Measurements from ENCODE around the gene MED31. TPM values are rescaled to one million over a fixed set of nuclear protein-coding genes. Genes with fewer than 3 reads are reported as not detected.
"Not testable (repeated sequence)": the region's sequence is repeated elsewhere in the genome, so short reads cannot be mapped to it uniquely, and the experiment has no call there.

MED31 gene
- total RNA-seq, 1 experiment from 2014 or later = 36.5 TPM

GRCh38 chr17:6626616-6627015 is 24.8 kb downstream of the MED31 start:
- DNase-seq (ENCODE audit: low read depth) = no peak

GRCh38 chr17:6623941-6624340 is 27.5 kb downstream of the MED31 start:
- no peak for DNase-seq (ENCODE audit: low read depth)

DNA sequence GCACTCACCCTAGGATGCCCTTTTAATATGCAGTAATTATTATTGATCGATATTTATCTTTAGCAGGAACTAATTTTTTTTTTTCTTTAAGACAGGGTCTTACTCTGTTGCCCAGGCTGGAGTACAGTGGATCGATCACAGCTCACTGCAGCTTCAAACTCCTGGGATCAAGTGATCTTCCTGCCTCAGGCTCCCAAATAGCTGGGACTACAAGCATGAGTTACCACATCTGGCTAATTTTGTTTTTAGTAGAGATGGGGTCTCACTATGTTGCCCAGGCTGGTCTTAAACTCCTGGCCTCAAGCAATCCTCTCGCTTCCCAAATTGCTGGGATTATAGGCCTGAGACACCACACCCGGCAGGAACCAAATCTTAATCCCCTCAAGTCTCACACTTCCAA is 40.2 kb downstream of the MED31 start:
- no peak for DNase-seq (ENCODE audit: low read depth)

GRCh38 chr17:6610011-6610410 is 41.4 kb downstream of the MED31 start:
- no peak for DNase-seq (ENCODE audit: low read depth)

DNA sequence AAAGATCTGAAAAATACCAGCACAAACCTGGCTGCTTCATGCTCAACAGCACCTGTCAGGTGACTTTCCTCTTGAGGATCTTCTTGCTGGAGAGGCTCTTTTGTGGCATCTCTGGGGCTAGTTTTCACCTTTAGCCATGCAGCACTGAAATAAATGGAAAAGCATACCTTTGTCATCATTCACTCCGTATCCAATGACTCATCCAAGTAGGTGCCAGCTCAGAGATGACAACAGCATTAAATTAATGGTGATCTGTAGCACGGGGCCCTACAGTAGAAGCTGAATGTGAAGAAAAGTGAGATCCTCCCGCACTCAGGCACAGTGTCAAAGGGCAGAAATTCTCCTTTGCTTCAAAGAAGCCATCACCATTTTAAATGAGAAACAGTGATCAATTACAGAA is 43.1 kb downstream of the MED31 start:
- peak; percentile 35 for DNase-seq (ENCODE audit: low read depth)

DNA sequence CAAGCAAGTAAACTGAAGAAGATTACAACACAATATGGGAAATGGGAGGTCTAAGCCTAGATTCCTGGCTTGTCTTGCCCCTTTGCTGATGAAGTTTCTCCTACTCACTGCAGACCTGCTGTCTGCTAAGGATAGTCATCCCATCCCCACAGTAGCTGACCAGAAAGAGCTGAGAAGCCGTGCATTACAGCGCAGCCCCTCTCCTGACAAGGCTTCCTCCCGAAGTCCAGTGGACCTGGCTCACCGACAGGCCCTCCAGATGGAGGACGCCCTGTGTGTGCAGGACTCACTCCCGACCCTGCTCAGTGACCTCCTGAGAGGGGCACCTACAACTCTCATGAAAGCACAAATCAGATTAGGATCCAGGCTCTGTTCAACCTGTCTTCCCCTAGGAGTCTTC is 46.3 kb downstream of the MED31 start:
- no peak for DNase-seq (ENCODE audit: low read depth)

GRCh38 chr17:6603744-6604325 is 47.6 kb downstream of the MED31 start:
- DNase-seq (ENCODE audit: low read depth) = no peak

DNA sequence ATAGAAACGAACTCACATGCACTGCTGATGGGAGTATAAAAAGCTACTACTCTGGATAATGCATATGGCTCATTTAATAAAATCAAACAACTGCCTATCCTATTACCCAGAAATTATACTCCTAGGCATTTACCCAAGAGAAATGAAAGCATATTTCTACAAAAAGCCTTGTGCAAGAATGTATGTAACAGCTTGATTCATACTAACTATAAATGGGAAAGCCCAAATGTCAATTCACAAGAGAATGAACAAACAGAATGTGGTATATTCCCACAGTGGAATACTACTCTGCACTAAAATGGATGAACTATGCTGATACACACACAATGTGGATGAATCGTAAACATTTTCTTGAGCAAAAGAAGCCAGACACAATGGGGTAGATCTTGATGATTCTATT is 49.3 kb downstream of the MED31 start:
- DNase-seq (ENCODE audit: low read depth) = no peak

- no peak for DNase-seq (ENCODE audit: low read depth)
Observed at GRCh38 chr17:6599364-6599763, 52.0 kb downstream of the MED31 start.

GRCh38 chr17:6597727-6598126 is 53.7 kb downstream of the MED31 start:
- no peak for DNase-seq (ENCODE audit: low read depth)

GRCh38 chr17:6596941-6597340 is 54.5 kb downstream of the MED31 start:
- no peak for DNase-seq (ENCODE audit: low read depth)

DNA sequence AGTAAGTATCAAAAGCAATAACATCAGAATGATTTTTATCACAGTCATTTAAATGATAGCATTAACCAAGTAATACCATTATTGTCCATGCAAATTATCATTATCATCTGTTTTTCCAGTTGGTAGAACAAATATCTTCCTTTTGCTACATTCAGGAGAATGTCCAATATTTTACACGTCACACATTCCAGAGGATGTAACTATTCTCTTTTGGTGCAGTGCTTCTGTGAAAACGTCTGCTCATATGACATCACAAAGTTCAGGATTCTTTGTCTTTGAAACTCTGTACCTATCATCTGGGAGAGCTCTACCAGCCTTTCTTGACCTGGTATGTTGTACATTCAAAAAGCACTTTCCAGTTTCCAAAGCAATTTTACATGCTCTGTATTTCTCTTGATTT is 54.9 kb downstream of the MED31 start:
- DNase-seq (ENCODE audit: low read depth) = no peak

- DNase-seq (ENCODE audit: low read depth) = no peak
Observed at GRCh38 chr17:6596081-6596480, 55.3 kb downstream of the MED31 start.

DNA sequence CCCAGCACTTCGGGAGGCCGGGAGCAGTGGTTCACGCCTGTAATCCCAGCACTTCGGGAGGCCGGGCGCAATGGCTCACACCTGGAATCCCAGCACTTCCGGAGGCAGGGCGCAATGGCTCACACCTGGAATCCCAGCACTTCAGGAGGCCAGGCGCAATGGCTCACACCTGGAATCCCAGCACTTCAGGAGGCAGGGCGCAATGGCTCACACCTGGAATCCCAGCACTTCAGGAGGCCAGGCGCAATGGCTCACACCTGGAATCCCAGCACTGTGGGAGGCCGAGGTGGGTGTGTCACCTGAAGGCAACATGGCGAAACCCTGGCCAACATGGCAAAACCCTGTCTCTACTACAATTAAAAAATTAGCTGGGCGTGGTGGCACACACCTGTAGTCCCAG is 58.0 kb downstream of the MED31 start:
- DNase-seq (ENCODE audit: low read depth) = not testable (repeated sequence)

Other genes with a start within 250 kb of the MED31 start
- gene AIPL1, start 216.5 kb downstream of the MED31 start, total RNA-seq (2014; rRNA removed; shearing (Covaris generic)) = not detected in 2 replicates
- gene PIMREG, start 207.2 kb downstream of the MED31 start, total RNA-seq (2014; rRNA removed; shearing (Covaris generic)) = 70.6 and 108 TPM in 2 replicates
- 0.33 and 0.51 TPM in 2 replicates for gene PITPNM3, start 95.0 kb downstream of the MED31 start, total RNA-seq (2014; rRNA removed; shearing (Covaris generic))
- 16.1 and 18.4 TPM in 2 replicates for gene KIAA0753, start 10.9 kb downstream of the MED31 start, total RNA-seq (2014; rRNA removed; shearing (Covaris generic))
- gene TXNDC17, start 10.5 kb downstream of the MED31 start, total RNA-seq (2014; rRNA removed; shearing (Covaris generic)) = 258 and 269 TPM in 2 replicates
- 0.06 and 0.71 TPM in 2 replicates for gene C17orf100, start 157 bp upstream of the MED31 start, total RNA-seq (2014; rRNA removed; shearing (Covaris generic))
- not detected in 2 replicates for gene SLC13A5, start 61.8 kb upstream of the MED31 start, total RNA-seq (2014; rRNA removed; shearing (Covaris generic))
- gene XAF1, start 104.4 kb upstream of the MED31 start, total RNA-seq (2014; rRNA removed; shearing (Covaris generic)) = 7.5 and 13.7 TPM in 2 replicates
- gene FBXO39, start 124.6 kb upstream of the MED31 start, total RNA-seq (2014; rRNA removed; shearing (Covaris generic)) = 0.12 and 3.0 TPM in 2 replicates
- not detected in 2 replicates for gene TEKT1, start 180.1 kb upstream of the MED31 start, total RNA-seq (2014; rRNA removed; shearing (Covaris generic))

Measured in Daoy (cell line).